Ureter (tissue), 1 donor: ENCODE data around the gene RANGRF. TPM values are rescaled to one million over a fixed set of nuclear protein-coding genes. Genes with fewer than 3 reads are reported as not detected.
A peak's percentile ranks its signal among the peaks of the same experiment; 100 is the strongest.
"Not testable (repeated sequence)": the region's sequence is repeated elsewhere in the genome, so short reads cannot be mapped to it uniquely, and the experiment has no call there.

ENCODE experiments used
- DNase-seq: peaks from one replicate; pipeline ENCODE4 v3.0.0-alpha.2; 2020; ENCODE audit warnings: low spot score
- total RNA-seq: library from RNA; stranded (reverse); gene quantifications from one replicate; pipeline ENCODE4 v1.2.4, GENCODE V29; 2023
- donor health status: DM: yes; HTN: yes; CAD: no.

The RANGRF gene
- total RNA-seq = 24.6 TPM

DNA sequence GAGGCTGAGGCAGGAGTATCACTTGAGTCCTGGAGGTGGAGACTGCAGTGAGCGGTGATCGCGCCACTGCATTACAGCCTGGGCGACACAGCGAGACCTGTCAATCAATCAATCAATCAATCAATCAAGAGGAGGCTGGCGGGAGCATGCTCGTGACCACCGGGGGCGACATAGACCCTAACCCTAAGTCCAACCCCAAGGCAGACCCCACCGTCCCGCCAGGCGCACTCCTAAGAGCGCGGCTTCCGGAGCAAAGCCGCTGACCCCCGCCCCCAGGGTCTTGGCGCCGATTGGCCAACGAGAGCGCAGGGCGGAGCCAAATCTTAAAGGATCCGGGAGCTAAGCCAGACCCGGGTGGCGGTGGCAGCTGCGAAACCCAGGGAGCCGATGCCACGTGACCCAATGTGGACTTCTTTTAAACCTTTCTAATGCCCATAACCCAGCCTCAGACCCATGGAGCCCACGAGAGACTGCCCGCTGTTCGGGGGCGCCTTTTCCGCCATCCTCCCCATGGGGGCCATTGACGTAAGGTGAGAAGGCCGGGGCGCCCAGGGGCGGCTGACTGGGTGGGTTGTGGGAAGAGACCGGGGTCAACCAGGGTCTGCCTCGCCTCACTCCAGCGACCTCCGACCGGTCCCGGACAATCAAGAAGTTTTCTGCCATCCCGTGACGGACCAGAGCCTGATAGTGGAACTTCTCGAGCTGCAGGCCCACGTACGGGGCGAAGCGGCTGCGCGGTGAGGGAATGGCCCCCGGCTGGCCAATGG is at the start of gene RANGRF:
TSS of gene RANGRF (plus strand) at position 335 of the 767 bp plus-strand sequence. CDS start at position 454, 119 bp downstream.
- peak; percentile 93 for DNase-seq

DNA sequence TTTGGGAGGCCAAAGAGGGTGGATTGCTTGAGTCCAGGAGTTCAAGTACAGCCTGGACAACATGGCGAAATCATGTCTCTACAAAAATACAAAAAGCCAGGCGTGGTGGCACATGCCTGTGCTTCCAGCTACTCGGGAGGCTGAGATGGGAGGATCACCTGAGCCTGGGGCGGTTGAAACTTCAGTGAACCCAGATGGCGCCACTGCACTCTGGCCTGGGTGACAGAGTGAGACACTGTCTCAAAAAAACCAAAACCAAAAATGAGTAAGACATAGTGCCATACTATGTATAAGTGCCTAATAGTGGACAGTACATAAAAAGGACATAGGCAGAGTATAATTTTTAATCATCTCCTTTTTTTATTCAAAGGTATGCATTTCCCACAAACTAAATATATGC is 44.6 kb upstream of the RANGRF start:
- DNase-seq = no peak

GRCh38 chr17:8244768-8245167 is 43.7 kb upstream of the RANGRF start:
- no peak for DNase-seq

GRCh38 chr17:8248751-8249607 is 39.5 kb upstream of the RANGRF start, which contains the start of gene PFAS:
TSS of gene PFAS (plus strand) at chr17:8249289. CDS start at chr17:8253938, 4,649 bp downstream.
- DNase-seq = peak; percentile 96

DNA sequence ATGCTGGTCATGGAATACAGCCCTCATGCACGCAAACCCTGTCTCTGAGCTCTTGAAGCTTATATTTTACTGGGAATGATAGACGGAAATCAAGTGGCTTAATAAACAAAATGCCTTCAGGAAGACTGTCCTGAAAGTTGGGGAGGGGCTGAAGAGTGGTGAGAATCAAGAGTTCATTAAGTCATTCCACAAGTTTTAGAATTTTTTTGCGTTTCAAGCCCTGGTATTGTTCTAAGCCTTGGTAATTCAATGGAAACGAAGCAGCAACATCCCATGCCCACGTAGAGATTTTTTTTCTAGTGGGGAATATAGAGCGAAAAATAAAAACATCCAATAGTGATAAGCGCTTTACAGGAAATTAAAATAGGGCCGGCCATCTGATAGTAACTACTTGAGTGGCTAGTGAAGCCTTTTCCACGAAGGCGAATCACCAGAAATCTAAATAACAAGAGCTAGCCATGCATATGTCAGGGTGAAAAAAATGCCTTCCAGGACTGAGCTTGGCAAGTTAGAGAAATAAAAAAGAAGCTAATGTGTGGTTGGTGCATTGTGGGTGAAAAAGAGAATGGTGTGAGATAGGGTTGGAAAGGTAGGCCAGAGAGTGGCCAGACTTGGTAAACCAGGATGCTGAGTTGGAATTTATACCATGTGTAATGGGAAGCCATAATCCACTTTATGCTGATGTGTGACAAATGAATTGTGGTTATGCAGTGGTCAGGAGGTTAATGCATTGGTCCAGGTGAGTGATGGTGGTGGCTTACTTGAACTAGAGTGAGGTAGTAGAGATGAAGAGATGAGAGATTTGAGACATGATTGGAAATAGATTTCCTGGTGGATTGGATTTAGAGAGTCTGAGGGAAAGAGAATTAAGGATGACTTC is 38.6 kb upstream of the RANGRF start:
- DNase-seq = no peak

GRCh38 chr17:8251411-8251810 is 37.1 kb upstream of the RANGRF start:
- not testable (repeated sequence) for DNase-seq

- DNase-seq = no peak
Observed at GRCh38 chr17:8253801-8254200, 34.7 kb upstream of the RANGRF start.

DNA sequence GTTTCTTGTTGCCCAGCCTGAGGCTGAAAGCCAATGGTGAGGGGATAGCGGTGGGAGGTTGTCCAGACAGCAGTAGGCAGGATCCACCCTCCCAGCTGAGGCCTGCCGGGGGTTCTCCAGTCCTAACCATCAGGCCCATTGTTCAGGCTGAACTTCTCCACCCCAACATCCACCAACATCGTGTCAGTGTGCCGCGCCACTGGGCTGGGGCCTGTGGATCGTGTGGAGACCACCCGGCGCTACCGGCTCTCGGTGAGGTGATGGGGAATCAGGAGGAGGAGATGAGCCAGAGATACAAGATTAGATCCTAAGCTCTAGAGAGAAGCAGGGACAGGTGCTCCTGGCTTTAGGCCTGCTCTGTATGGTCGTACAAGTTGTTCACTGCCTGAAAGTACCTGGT is 33.6 kb upstream of the RANGRF start:
- DNase-seq = no peak

- DNase-seq = no peak
Observed at GRCh38 chr17:8255499-8255898, 33.0 kb upstream of the RANGRF start.

GRCh38 chr17:8256291-8256690 is 32.2 kb upstream of the RANGRF start:
- no peak for DNase-seq

- DNase-seq = no peak
Observed at GRCh38 chr17:8256691-8257090, 31.8 kb upstream of the RANGRF start.

- DNase-seq = no peak
Observed at GRCh38 chr17:8257801-8258200, 30.7 kb upstream of the RANGRF start.

DNA sequence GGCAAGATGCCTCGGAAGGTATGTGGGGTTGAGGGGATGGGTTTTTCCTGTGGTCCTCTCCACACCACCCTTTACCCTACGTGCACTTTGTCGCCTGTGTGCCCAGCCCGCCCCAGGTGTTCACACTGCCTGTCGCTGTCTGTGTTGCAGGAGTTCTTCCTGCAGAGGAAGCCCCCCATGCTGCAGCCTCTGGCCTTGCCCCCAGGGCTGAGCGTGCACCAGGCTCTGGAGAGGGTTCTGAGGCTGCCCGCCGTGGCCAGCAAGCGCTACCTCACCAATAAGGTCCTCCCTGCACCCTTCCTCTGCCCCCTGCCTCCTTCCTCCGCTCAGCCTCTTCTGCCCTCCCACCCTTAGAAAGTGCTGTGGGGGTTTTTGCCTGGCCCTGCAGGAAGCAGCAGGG is 24.1 kb upstream of the RANGRF start:
- no peak for DNase-seq

- no peak for DNase-seq
Observed at GRCh38 chr17:8264836-8265542, 23.5 kb upstream of the RANGRF start.

DNA sequence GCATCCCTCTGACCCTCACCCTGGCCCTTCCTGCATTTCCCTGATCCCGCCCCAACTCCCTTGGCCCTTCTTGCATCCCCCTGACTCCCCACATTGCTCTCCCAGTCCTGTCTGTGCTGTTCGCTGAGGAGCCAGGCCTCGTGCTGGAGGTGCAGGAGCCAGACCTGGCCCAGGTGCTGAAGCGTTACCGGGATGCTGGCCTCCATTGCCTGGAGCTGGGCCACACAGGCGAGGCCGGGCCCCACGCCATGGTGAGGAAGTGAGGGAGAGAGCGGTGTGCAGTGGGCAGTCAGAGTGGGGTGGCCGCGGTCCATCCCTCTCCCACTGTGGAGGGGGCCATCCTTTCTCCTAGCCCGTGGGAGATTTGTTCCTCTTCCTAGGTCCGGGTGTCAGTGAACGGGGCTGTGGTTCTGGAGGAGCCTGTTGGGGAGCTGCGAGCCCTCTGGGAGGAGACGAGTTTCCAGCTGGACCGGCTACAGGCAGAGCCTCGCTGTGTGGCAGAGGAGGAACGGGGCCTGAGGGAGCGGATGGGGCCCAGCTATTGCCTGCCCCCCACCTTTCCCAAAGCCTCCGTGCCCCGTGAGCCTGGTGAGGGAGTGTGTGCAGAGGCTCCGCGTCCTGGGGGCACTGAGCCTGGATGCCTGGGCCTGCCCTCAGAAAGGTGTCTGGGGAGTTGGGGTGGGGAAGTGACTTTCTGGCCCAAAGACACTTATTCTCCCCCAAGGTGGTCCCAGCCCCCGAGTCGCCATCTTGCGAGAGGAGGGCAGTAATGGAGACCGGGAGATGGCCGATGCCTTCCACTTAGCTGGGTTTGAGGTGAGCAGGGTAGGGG is 21.6 kb upstream of the RANGRF start:
- DNase-seq = no peak

- DNase-seq = no peak
Observed at GRCh38 chr17:8267480-8268147, 20.9 kb upstream of the RANGRF start.

DNA sequence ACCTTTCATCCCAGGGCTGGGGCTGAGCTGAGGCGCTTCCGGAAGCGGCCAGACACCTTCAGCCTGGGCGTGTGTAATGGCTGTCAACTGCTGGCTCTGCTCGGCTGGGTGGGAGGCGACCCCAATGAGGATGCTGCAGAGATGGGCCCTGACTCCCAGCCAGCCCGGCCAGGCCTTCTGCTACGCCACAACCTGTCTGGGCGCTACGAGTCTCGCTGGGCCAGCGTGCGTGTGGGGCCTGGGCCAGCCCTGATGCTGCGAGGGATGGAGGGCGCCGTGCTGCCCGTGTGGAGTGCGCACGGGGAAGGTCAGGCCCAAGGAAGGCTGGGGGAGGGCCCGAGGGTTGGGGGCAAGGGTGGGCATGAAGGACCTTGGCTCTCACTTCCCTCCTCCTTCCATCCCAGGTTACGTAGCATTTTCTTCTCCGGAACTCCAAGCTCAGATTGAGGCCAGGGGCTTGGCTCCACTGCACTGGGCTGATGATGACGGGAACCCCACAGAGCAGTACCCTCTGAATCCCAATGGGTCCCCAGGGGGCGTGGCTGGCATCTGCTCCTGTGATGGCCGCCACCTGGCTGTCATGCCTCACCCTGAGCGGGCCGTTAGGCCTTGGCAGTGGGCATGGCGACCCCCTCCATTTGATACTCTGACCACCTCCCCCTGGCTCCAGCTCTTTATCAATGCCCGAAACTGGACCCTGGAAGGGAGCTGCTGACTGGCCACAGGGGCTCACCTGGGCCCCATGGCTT is 19.7 kb upstream of the RANGRF start:
- DNase-seq = no peak

- DNase-seq = no peak
Observed at GRCh38 chr17:8272421-8272820, 16.0 kb upstream of the RANGRF start.

DNA sequence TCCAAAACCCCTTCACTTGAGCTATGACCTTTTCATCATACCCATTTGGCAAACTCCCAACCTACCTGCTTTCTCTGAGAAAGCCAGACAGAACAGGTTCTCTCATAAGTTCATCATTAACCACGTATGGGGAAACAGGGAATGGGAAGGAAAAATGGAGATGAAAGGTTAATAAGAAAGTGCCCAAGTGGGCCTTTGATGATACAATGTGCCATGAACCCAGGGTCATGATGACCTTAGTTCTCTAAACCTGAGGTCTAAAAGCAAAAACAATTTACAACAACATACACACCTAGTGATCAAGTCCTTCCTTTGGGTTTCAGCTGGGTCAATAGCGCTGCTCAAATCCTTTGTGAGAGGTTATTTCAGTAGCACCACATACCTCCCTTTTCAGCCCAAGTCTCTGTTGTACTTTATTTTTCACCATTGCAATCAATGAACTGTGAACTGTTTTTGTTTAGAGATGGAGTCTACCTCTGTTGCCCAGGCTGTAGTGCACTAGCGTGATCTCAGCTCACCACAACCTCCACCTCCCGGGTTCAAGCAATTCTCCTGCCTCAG is 14.5 kb upstream of the RANGRF start:
- DNase-seq = no peak
